GM12801 (cell line): Measurements from ENCODE around the gene ASB18.

Source experiments
- CTCF ChIP-seq: IDR thresholded peaks from one replicate; pipeline ENCODE4 v1.5.1; 2011; ENCODE audit warnings: control low read depth; ENCODE audit not compliant: insufficient read length; ENCODE audit errors: extremely low read depth

The ASB18 gene

GRCh38 chr2:236162882-236163470 lies 101.2 kb downstream of the ASB18 start:
- no peak for TF ChIP-seq CTCF

- TF ChIP-seq CTCF, result no peak
Observed at GRCh38 chr2:236162031-236162845, 102.0 kb downstream of the ASB18 start.

GRCh38 chr2:236161531-236161930 lies 102.7 kb downstream of the ASB18 start:
- no peak for TF ChIP-seq CTCF

GRCh38 chr2:236161082-236161462 lies 103.1 kb downstream of the ASB18 start:
- TF ChIP-seq CTCF, result no peak

GRCh38 chr2:236160366-236161081 lies 103.7 kb downstream of the ASB18 start:
- no peak for TF ChIP-seq CTCF

- no peak for TF ChIP-seq CTCF
Observed at GRCh38 chr2:236159778-236160170, 104.4 kb downstream of the ASB18 start.

- TF ChIP-seq CTCF, result no peak
Observed at GRCh38 chr2:236158969-236159777, 105.0 kb downstream of the ASB18 start.
